GM12878 (cell line): ENCODE measurements around the gene ATP2B1. TPM values are rescaled to one million over a fixed set of nuclear protein-coding genes. Genes with fewer than 3 reads are reported as not detected.

Experiments
- ATF3 ChIP-seq: IDR thresholded peaks from 2 replicates; pipeline ENCODE4 v1.6.1; 2011; ENCODE audit warnings: low read depth, mild to moderate bottlenecking, low read length, moderate library complexity, borderline replicate concordance; ENCODE audit errors: extremely low read depth
- EP300 ChIP-seq, 2 experiments: fragments of 150-350 bp in 1 of 2; IDR thresholded peaks; 2 replicates each; pipeline ENCODE4 v1.6.1; 2011 to 2012; ENCODE audit warnings: low read depth in 2 of 2, low read length in 2 of 2, borderline replicate concordance in 1 of 2, improper control_type of control experiment in 1 of 2, inconsistent platforms in 1 of 2; ENCODE audit not compliant: control insufficient read depth in 1 of 2
- IKZF1 ChIP-seq: fragments of 450-650 bp; conservative IDR thresholded peaks from 2 replicates; pipeline ENCODE4 v1.6.1; 2017; ENCODE audit warnings: antibody characterized with exemption, mild to moderate bottlenecking
- IRF4 ChIP-seq: IDR thresholded peaks from 2 replicates; pipeline ENCODE4 v1.6.1; 2011; ENCODE audit warnings: low read depth, low read length
- LARP7 ChIP-seq: fragments of 450-650 bp; IDR thresholded peaks from 2 replicates; pipeline ENCODE4 v1.6.1; 2017; ENCODE audit warnings: mild to moderate bottlenecking
- NKRF ChIP-seq: fragments of 450-650 bp; conservative IDR thresholded peaks from 2 replicates; pipeline ENCODE4 v1.6.1; 2017; ENCODE audit warnings: mild to moderate bottlenecking, moderate library complexity
- PAX8 ChIP-seq: fragments of 450-650 bp; IDR thresholded peaks from 2 replicates; pipeline ENCODE4 v1.6.1; 2017; ENCODE audit warnings: mild to moderate bottlenecking, moderate library complexity
- RELA ChIP-seq: fragments of 450-650 bp; IDR thresholded peaks from 2 replicates; pipeline ENCODE4 v1.8.0; 2014; ENCODE audit warnings: borderline replicate concordance; ENCODE audit not compliant: partially characterized antibody
- STAT1 ChIP-seq: fragments of 450-650 bp; conservative IDR thresholded peaks from 2 replicates; pipeline ENCODE4 v1.6.1; 2014; ENCODE audit warnings: antibody characterized with exemption, mild to moderate bottlenecking
- TCF3 ChIP-seq: IDR thresholded peaks from 2 replicates; pipeline ENCODE4 v1.6.1; 2012; ENCODE audit warnings: low read depth, mild to moderate bottlenecking, low read length, borderline replicate concordance; ENCODE audit not compliant: insufficient read depth
- ZNF384 ChIP-seq: IDR thresholded peaks from 2 replicates; pipeline ENCODE4 v1.6.1; 2012; ENCODE audit warnings: low read depth, mild to moderate bottlenecking, low read length, improper control_type of control experiment, borderline replicate concordance
- polyA plus RNA-seq, 11 experiments: library from polyadenylated mRNA; depleted of rRNA in 4 of 11; unstranded in 6 of 11; stranded (reverse) in 5 of 11; fragments of >200 nt; fragmentation: Nextera tagmentation in 4 of 11; fragmentation: Illumina TruSeq in 1 of 11; extraction: Ambion mirVana in 4 of 11; extraction: Trizol in 1 of 11; gene quantifications; 1 replicate in 1 of 11; 2 replicates in 10 of 11; pipeline versions ENCODE4 v1.2.1 to v1.2.3, GENCODE V29; 2011 to 2016; ENCODE audit warnings: inconsistent platforms in 2 of 11, missing spikeins in 2 of 11, low read depth in 1 of 11
- total RNA-seq, 4 experiments: library from RNA; depleted of rRNA in 3 of 4; stranded (reverse); fragments of >200 nt in 3 of 4; fragmentation: Illumina TruSeq in 1 of 4; extraction: Trizol in 1 of 4; gene quantifications; 2 replicates each; pipeline versions ENCODE4 v1.2.1 to v1.2.3, GENCODE V29; 2013 to 2021
- TF ChIP-seq, protein P1 (sequence below): fragments of 450-650 bp; IDR thresholded peaks from 2 replicates; pipeline ENCODE4 v1.6.1; 2017; ENCODE audit warnings: antibody characterized with exemption, mild to moderate bottlenecking, moderate library complexity
- TF ChIP-seq, protein P2 (sequence below): fragments of 450-650 bp; formaldehyde crosslinking; IDR thresholded peaks from 2 replicates; pipeline ENCODE4 v1.4.0; 2022; ENCODE audit warnings: mild to moderate bottlenecking, moderate library complexity

ATP2B1 gene
- total and polyA plus RNA-seq, 10 of the 15 experiments (the other 5 are each of a cell fraction or from before 2014, with no cell fraction given), result 15.9 to 67.8 (median 48.5) TPM

DNA sequence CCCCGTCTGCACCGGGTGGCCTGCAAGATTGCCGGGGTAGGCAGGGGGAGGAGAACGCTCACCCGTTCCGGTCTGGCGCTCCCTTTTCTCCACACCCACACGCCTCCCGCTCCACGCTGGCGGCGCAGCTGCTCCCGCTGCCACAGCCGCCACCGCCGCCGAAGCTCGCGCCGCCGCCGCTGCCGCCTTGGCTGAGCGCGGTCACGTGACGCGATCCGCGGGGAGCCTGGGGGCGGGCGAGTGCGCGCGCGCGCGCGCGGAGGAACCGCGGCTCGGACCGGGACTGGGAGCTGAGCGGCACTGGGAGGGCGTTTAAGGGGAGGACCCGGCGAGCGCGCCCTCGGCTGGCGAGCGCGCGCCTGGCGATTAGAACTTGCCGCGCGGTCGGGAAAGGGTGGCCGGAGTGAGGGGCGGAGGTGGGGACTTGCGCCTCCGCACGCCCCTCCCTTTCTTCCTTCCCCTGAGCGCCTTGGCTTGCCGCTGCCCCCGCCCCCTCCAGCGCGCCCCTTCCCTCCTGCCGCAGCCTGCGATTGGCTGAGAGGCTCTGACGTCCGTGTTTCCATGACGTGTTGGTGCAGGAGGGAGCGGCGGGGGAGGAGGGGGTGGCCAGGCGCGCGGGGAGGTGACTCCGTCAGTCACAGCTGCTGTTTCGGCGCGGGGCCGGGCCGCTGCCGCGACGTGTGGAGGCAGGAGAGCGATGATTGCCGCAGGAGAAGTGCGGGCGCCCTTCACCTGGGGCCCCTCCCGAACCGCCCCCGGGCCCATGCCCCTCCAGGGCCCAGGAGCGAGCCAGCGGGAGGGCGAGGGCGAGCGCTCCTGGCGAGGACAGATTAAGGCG is 738 bp upstream of the ATP2B1 start (continued):
- TF ChIP-seq ZNF384 (no peak), RELA (peak; percentile 76), LARP7 (peak; percentile 99), EP300 (IDR thresholded peaks at IDR 0.05; ENCODE audit: borderline replicate concordance in 1 of 2, control insufficient read depth in 1 of 2, low read depth in 2 of 2, low read length in 2 of 2) (peak in 1 of 2 experiments; percentile 41; a peak in 3 of 4 replicates), ATF3 (peak; percentile 81; the same call in 1 of the 2 replicates), IRF4 (no peak), STAT1 (no peak; the same call in 1 of the 2 replicates), NKRF (peak; percentile 10; the same call in 1 of the 2 replicates), IKZF1 (peak; percentile 45), PAX8 (no peak), TCF3 (peak; percentile 88)
- TF ChIP-seq, protein P1, sequence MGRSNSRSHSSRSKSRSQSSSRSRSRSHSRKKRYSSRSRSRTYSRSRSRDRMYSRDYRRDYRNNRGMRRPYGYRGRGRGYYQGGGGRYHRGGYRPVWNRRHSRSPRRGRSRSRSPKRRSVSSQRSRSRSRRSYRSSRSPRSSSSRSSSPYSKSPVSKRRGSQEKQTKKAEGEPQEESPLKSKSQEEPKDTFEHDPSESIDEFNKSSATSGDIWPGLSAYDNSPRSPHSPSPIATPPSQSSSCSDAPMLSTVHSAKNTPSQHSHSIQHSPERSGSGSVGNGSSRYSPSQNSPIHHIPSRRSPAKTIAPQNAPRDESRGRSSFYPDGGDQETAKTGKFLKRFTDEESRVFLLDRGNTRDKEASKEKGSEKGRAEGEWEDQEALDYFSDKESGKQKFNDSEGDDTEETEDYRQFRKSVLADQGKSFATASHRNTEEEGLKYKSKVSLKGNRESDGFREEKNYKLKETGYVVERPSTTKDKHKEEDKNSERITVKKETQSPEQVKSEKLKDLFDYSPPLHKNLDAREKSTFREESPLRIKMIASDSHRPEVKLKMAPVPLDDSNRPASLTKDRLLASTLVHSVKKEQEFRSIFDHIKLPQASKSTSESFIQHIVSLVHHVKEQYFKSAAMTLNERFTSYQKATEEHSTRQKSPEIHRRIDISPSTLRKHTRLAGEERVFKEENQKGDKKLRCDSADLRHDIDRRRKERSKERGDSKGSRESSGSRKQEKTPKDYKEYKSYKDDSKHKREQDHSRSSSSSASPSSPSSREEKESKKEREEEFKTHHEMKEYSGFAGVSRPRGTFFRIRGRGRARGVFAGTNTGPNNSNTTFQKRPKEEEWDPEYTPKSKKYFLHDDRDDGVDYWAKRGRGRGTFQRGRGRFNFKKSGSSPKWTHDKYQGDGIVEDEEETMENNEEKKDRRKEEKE, result 0 out of 2 replicates have a peak, but pooled peaks have one; percentile 3
- TF ChIP-seq, protein P2, sequence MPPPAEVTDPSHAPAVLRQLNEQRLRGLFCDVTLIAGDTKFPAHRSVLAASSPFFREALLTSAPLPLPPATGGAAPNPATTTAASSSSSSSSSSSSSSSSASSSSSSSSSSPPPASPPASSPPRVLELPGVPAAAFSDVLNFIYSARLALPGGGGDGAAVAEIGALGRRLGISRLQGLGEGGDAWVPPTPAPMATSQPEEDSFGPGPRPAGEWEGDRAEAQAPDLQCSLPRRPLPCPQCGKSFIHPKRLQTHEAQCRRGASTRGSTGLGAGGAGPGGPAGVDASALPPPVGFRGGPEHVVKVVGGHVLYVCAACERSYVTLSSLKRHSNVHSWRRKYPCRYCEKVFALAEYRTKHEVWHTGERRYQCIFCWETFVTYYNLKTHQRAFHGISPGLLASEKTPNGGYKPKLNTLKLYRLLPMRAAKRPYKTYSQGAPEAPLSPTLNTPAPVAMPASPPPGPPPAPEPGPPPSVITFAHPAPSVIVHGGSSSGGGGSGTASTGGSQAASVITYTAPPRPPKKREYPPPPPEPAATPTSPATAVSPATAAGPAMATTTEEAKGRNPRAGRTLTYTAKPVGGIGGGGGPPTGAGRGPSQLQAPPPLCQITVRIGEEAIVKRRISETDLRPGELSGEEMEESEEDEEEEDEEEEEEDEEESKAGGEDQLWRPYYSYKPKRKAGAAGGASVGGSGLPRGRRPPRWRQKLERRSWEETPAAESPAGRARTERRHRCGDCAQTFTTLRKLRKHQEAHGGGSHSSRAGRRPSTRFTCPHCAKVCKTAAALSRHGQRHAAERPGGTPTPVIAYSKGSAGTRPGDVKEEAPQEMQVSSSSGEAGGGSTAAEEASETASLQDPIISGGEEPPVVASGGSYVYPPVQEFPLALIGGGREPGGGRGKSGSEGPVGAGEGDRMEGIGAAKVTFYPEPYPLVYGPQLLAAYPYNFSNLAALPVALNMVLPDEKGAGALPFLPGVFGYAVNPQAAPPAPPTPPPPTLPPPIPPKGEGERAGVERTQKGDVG (CRISPR knock-in tag), result peak; percentile 65; the same call in 1 of the 2 replicates
